K562 (cell line): ENCODE measurements around the gene MAP3K14. TPM values are rescaled to one million over a fixed set of nuclear protein-coding genes. Genes with fewer than 3 reads are reported as not detected.
A peak's percentile ranks its signal among the peaks of the same experiment; 100 is the strongest.

Experiments
- ATF3 ChIP-seq, 2 experiments: fragments of 450-650 bp in 1 of 2; sonication (generic) in 1 of 2; formaldehyde crosslinking in 1 of 2; IDR thresholded peaks in 1 of 2; conservative IDR thresholded peaks in 1 of 2; 2 replicates each; pipeline versions ENCODE4 v1.6.1 to v1.8.1; 2016 to 2023; ENCODE audit warnings: mild to moderate bottlenecking in 2 of 2, moderate library complexity in 2 of 2, inconsistent platforms in 1 of 2, missing genetic modification reagents in 1 of 2
- CHD2 ChIP-seq: IDR thresholded peaks from 2 replicates; pipeline ENCODE4 v1.6.1; 2011; ENCODE audit warnings: low read depth, low read length
- DPF2 ChIP-seq: fragments of 450-650 bp; IDR thresholded peaks from 2 replicates; pipeline ENCODE4 v1.6.1; 2016
- EHMT2 ChIP-seq: fragments of 450-650 bp; IDR thresholded peaks from 2 replicates; pipeline ENCODE4 v1.6.1; 2018; ENCODE audit warnings: antibody characterized with exemption
- HNRNPUL1 ChIP-seq: fragments of 200-400 bp; formaldehyde crosslinking; IDR thresholded peaks from 2 replicates; pipeline ENCODE4 v1.6.1; 2017; ENCODE audit warnings: low read length
- JUND ChIP-seq, 2 experiments: IDR thresholded peaks; 2 replicates in 1 of 2; 3 replicates in 1 of 2; pipeline ENCODE4 v1.6.1; 2011; ENCODE audit warnings: borderline replicate concordance in 2 of 2, low read depth in 2 of 2, low read length in 2 of 2, improper control_type of control experiment in 1 of 2, missing biosample characterization in 1 of 2, missing genetic modification characterization in 1 of 2, missing genetic modification reagents in 1 of 2
- KAT7 ChIP-seq: sonication (generic); formaldehyde crosslinking; IDR thresholded peaks from 2 replicates; pipeline ENCODE4 v1.8.0; 2022; ENCODE audit warnings: missing genetic modification reagents, mild to moderate bottlenecking, borderline replicate concordance
- KDM4B ChIP-seq, 2 experiments: fragments of 450-650 bp in 1 of 2; sonication (generic) in 1 of 2; IDR thresholded peaks; 2 replicates each; pipeline ENCODE4 v1.6.1; 2016 to 2017; ENCODE audit warnings: borderline replicate concordance in 2 of 2, antibody characterized with exemption in 1 of 2, low read depth in 1 of 2, mild to moderate bottlenecking in 1 of 2
- MAZ ChIP-seq, 2 experiments: fragments of 450-650 bp in 1 of 2; sonication (generic) in 1 of 2; formaldehyde crosslinking; IDR thresholded peaks in 1 of 2; conservative IDR thresholded peaks in 1 of 2; 2 replicates each; pipeline versions ENCODE4 v1.4.0 to v1.5.0; 2020; ENCODE audit warnings: mild to moderate bottlenecking in 1 of 2, missing genetic modification reagents in 1 of 2
- MCM5 ChIP-seq: fragments of 450-650 bp; IDR thresholded peaks from 2 replicates; pipeline ENCODE4 v1.6.1; 2016; ENCODE audit warnings: low read depth
- MLX ChIP-seq, 2 experiments: fragments of 450-650 bp in 1 of 2; sonication (generic) in 1 of 2; formaldehyde crosslinking; conservative IDR thresholded peaks; 2 replicates each; pipeline versions ENCODE4 v1.4.0 to v1.8.1; 2020 to 2022; ENCODE audit warnings: mild to moderate bottlenecking in 1 of 2, missing genetic modification reagents in 1 of 2
- NBN ChIP-seq: fragments of 450-650 bp; IDR thresholded peaks from 2 replicates; pipeline ENCODE4 v1.6.1; 2016; ENCODE audit warnings: low read depth, mild to moderate bottlenecking
- NCOR1 ChIP-seq: fragments of 450-650 bp; IDR thresholded peaks from 2 replicates; pipeline ENCODE4 v1.6.1; 2016; ENCODE audit warnings: mild to moderate bottlenecking, moderate library complexity
- PCBP2 ChIP-seq: fragments of 200-400 bp; formaldehyde crosslinking; IDR thresholded peaks from 2 replicates; pipeline ENCODE4 v1.6.1; 2018; ENCODE audit warnings: low read length, low read depth, mild to moderate bottlenecking, moderate library complexity; ENCODE audit not compliant: poor library complexity, severe bottlenecking
- RBM14 ChIP-seq: fragments of 200-400 bp; formaldehyde crosslinking; IDR thresholded peaks from 2 replicates; pipeline ENCODE4 v1.6.1; 2018; ENCODE audit warnings: low read depth, mild to moderate bottlenecking, low read length, moderate library complexity, borderline replicate concordance; ENCODE audit not compliant: insufficient read depth
- SMARCC2 ChIP-seq: fragments of 450-650 bp; IDR thresholded peaks from 2 replicates; pipeline ENCODE4 v1.6.1; 2017; ENCODE audit warnings: antibody characterized with exemption, moderate library complexity, mild to moderate bottlenecking, low read depth
- TAL1 ChIP-seq: fragments of 450-650 bp; IDR thresholded peaks from 2 replicates; pipeline ENCODE4 v1.6.1; 2016; ENCODE audit warnings: mild to moderate bottlenecking
- TEAD4 ChIP-seq, 2 experiments: sonication (generic) in 1 of 2; formaldehyde crosslinking in 1 of 2; IDR thresholded peaks; 2 replicates each; pipeline versions ENCODE4 v1.6.1 to v1.8.0; 2012 to 2022; ENCODE audit warnings: borderline replicate concordance in 1 of 2, inconsistent platforms in 1 of 2, low read length in 1 of 2, mild to moderate bottlenecking in 1 of 2, missing genetic modification reagents in 1 of 2
- ZEB2 ChIP-seq: fragments of 450-650 bp; IDR thresholded peaks from 2 replicates; pipeline ENCODE4 v1.6.1; 2016
- ZNF384 ChIP-seq: IDR thresholded peaks from 2 replicates; pipeline ENCODE4 v1.6.1; 2012; ENCODE audit warnings: low read depth, low read length, improper control_type of control experiment
- ZNF583 ChIP-seq: fragments of 250-450 bp; sonication (Bioruptor Pico); IDR thresholded peaks from 2 replicates; pipeline ENCODE4 v1.4.0; 2020
- ZNF639 ChIP-seq, 2 experiments: fragments of 200-800 bp in 1 of 2; sonication (Bioruptor generic) in 1 of 2; sonication (generic) in 1 of 2; formaldehyde crosslinking in 1 of 2; IDR thresholded peaks in 1 of 2; conservative IDR thresholded peaks in 1 of 2; 2 replicates each; pipeline versions ENCODE4 v1.5.0 to v1.6.1; 2016 to 2020; ENCODE audit warnings: missing compliant biosample characterization in 1 of 2, missing genetic modification characterization in 1 of 2, missing genetic modification reagents in 1 of 2
- polyA plus RNA-seq, 8 experiments: library from polyadenylated mRNA; depleted of rRNA in 4 of 8; stranded (reverse) in 5 of 8; unstranded in 3 of 8; fragments of >200 nt; fragmentation: Nextera tagmentation in 2 of 8; fragmentation: Illumina TruSeq in 1 of 8; extraction: Ambion mirVana in 2 of 8; extraction: Trizol in 1 of 8; gene quantifications; 2 replicates each; pipeline versions ENCODE4 v1.2.1 to v1.2.3, GENCODE V29; 2011 to 2014; ENCODE audit warnings: inconsistent platforms in 1 of 8, missing spikeins in 1 of 8
- total RNA-seq, 7 experiments: library from RNA; depleted of rRNA in 6 of 7; stranded (reverse); fragments of >200 nt in 6 of 7; fragmentation: Illumina TruSeq in 2 of 7; extraction: Trizol in 2 of 7; gene quantifications; 2 replicates each; pipeline versions ENCODE4 v1.2.1 to v1.2.3, GENCODE V29; 2011 to 2021; ENCODE audit warnings: low replicate concordance in 1 of 7

Gene MAP3K14
- total and polyA plus RNA-seq, 9 of the 15 experiments (the other 6 are each of a cell fraction or from before 2014, with no cell fraction given) = 0.45 to 8.7 (median 3.2) TPM

GRCh38 chr17:45332989-45333701 is 16.3 kb upstream of the MAP3K14 start (continued):
- TF ChIP-seq MLX (CRISPR knock-in tag; conservative IDR thresholded peaks at IDR 0.05) = no peak
- peak; percentile 84; the same call in 1 of the 2 replicates for TF ChIP-seq KAT7 (CRISPR knock-in tag)
- TF ChIP-seq SMARCC2 = peak; percentile 93
- TF ChIP-seq JUND (IDR thresholded peaks at IDR 0.05; ENCODE audit: borderline replicate concordance, low read depth, low read length) = peak; percentile 72
- no peak; the same call in 2 of the 3 replicates for TF ChIP-seq JUND (tag; IDR thresholded peaks at IDR 0.05; ENCODE audit: borderline replicate concordance, low read depth, low read length)
- TF ChIP-seq EHMT2 = no peak; the same call in 1 of the 2 replicates
- peak; percentile 89 for TF ChIP-seq NCOR1
- peak in 1 of 2 experiments; percentile 84; a peak in 2 of 4 replicates for TF ChIP-seq ZNF639 (CRISPR knock-in tag; conservative IDR thresholded peaks at IDR 0.05 in 1 of 2, IDR thresholded peaks at IDR 0.05 in 1 of 2)
- TF ChIP-seq HNRNPUL1 = no peak
- TF ChIP-seq PCBP2 = no peak
- peak; percentile 60; the same call in 1 of the 2 replicates for TF ChIP-seq NBN
- TF ChIP-seq TAL1 = peak; percentile 87
- 0 out of 4 replicates have a peak, but pooled peaks of 1 of the 2 experiments have one; percentile 55 for TF ChIP-seq KDM4B (IDR thresholded peaks at IDR 0.05; ENCODE audit: borderline replicate concordance in 2 of 2, low read depth in 1 of 2)
- TF ChIP-seq TEAD4 (IDR thresholded peaks at IDR 0.05; ENCODE audit: low read length) = peak; percentile 91
- no peak for TF ChIP-seq TEAD4 (CRISPR knock-in tag; IDR thresholded peaks at IDR 0.05; ENCODE audit: borderline replicate concordance)
- peak; percentile 83; the same call in 1 of the 2 replicates for TF ChIP-seq ZEB2
- TF ChIP-seq ZNF583 = 0 out of 2 replicates have a peak, but pooled peaks have one; percentile 44
- peak; percentile 72 for TF ChIP-seq ATF3 (IDR thresholded peaks at IDR 0.05)
- no peak for TF ChIP-seq ATF3 (CRISPR knock-in tag; conservative IDR thresholded peaks at IDR 0.05)
- peak; percentile 95 for TF ChIP-seq DPF2
- no peak for TF ChIP-seq CHD2
- no peak for TF ChIP-seq RBM14
- TF ChIP-seq ZNF384 = no peak
- TF ChIP-seq MCM5 = no peak
- TF ChIP-seq MAZ (CRISPR knock-in tag; conservative IDR thresholded peaks at IDR 0.05 in 1 of 2, IDR thresholded peaks at IDR 0.05 in 1 of 2) = peak; percentile 71 to 91; a peak in 3 of 4 replicates
